Adrenal gland (tissue), 12 donors: ENCODE measurements around the gene MKI67. TPM values are rescaled to one million over a fixed set of nuclear protein-coding genes. Genes with fewer than 3 reads are reported as not detected.

ENCODE experiments used
- DNase-seq, 7 donors: peaks; one replicate each; pipeline ENCODE4 v3.0.0-alpha.2; 2019 to 2020
- H3K27ac ChIP-seq, 5 donors: fragments of 200-600 bp; sonication (generic) in 4 of 5; 1 replicate in 3 of 5; 2 replicates in 2 of 5; pipeline versions ENCODE4 v1.5.1 to v1.8.0; 2016 to 2020; ENCODE audit warnings: mild to moderate bottlenecking in 1 of 5
- H3K27me3 ChIP-seq: fragments of 200-600 bp; 2 replicates; pipeline ENCODE4 v1.8.0; 2021
- H3K36me3 ChIP-seq, 2 donors: fragments of 200-600 bp; replicated peaks in 1 of 2; 1 replicate in 1 of 2; 2 replicates in 1 of 2; pipeline versions ENCODE4 v1.5.1 to v1.8.0; 2018 to 2022
- H3K4me1 ChIP-seq, 2 donors: fragments of 200-600 bp; replicated peaks in 1 of 2; 1 replicate in 1 of 2; 2 replicates in 1 of 2; pipeline versions ENCODE4 v1.5.1 to v1.8.0; 2018 to 2021
- H3K4me3 ChIP-seq, 4 donors: fragments of 200-600 bp; sonication (generic) in 3 of 4; one replicate each; pipeline ENCODE4 v1.5.1; 2016 to 2018
- H3K9me3 ChIP-seq, 3 donors: fragments of 200-600 bp; sonication (generic) in 1 of 3; replicated peaks in 1 of 3; 1 replicate in 2 of 3; 2 replicates in 1 of 3; pipeline versions ENCODE4 v1.5.1 to v1.8.0; 2016 to 2021
- POLR2A ChIP-seq, 2 donors: fragments of 450-650 bp; IDR thresholded peaks; one replicate each; pipeline ENCODE4 v1.6.1; 2017; ENCODE audit warnings: antibody characterized with exemption in 2 of 2, mild to moderate bottlenecking in 2 of 2, moderate library complexity in 1 of 2
- WGBS, 4 donors: extraction: QIAGEN DNeasy Blood & Tissue Kit in 2 of 4; methylation state at CpG; one replicate each; pipeline versions ENCODE4 v1.1.5 to v1.1.7; 2013 to 2017; 5-methylcytosine and 5-hydroxymethylcytosine counted together
- intact Hi-C, 2 donors: fragments of 100-400 bp; cut with DNase I; formaldehyde crosslinking; loops; one replicate each; pipeline versions ENCODE4 v1.14.1 to v1.15.0; 2022 to 2023
- polyA plus RNA-seq, 3 donors: library from polyadenylated mRNA; stranded (reverse); fragments of 200-250 nt in 2 of 3; fragments of 350-450 nt in 1 of 3; fragmentation: Illumina TruSeq in 1 of 3; extraction: RNeasy Lipid Tissue Mini Kit (QIAGEN cat#74804) in 1 of 3; gene quantifications; one replicate each; pipeline ENCODE4 v1.2.3, GENCODE V29; 2013 to 2014
- total RNA-seq, 9 donors: library from RNA; depleted of rRNA in 4 of 9; stranded (reverse); fragments of >200 nt in 4 of 9; fragments of 120-200 nt in 1 of 9; fragmentation: NEBNext Ultra II Directional in 1 of 9; extraction: Animal tissue kit (Norgen Biotek cat#: 25700) in 1 of 9; gene quantifications; one replicate each; pipeline versions ENCODE4 v1.1.0 to v1.2.4, GENCODE V29; 2013 to 2023
- TF ChIP-seq, protein P1 (sequence below), 6 experiments: fragments of 450-650 bp in 4 of 6; fragments of 200-600 bp in 2 of 6; sonication (generic) in 1 of 6; IDR thresholded peaks; 1 replicate in 5 of 6; 2 replicates in 1 of 6; pipeline versions ENCODE4 v1.5.1 to v1.8.0; 2016 to 2021; ENCODE audit warnings: antibody characterized with exemption in 6 of 6, mild to moderate bottlenecking in 2 of 6, moderate library complexity in 1 of 6
- donor health status: healthy with polysubstance abuse.
- donor health status: Bipolar disorder and iron deficiency.
- donor health status: DM: yes; HTN: yes; CAD: no.
- donor health status: DM: no; HTN: no; CAD: no.
- donor health status: DM: no; HTN: no; CAD: no.
- donor health status: DM: yes; HTN: yes; CAD: no.

MKI67 gene
- total and polyA plus RNA-seq, 12 donors: 0.30 to 16.8 (median 3.0) TPM

DNA sequence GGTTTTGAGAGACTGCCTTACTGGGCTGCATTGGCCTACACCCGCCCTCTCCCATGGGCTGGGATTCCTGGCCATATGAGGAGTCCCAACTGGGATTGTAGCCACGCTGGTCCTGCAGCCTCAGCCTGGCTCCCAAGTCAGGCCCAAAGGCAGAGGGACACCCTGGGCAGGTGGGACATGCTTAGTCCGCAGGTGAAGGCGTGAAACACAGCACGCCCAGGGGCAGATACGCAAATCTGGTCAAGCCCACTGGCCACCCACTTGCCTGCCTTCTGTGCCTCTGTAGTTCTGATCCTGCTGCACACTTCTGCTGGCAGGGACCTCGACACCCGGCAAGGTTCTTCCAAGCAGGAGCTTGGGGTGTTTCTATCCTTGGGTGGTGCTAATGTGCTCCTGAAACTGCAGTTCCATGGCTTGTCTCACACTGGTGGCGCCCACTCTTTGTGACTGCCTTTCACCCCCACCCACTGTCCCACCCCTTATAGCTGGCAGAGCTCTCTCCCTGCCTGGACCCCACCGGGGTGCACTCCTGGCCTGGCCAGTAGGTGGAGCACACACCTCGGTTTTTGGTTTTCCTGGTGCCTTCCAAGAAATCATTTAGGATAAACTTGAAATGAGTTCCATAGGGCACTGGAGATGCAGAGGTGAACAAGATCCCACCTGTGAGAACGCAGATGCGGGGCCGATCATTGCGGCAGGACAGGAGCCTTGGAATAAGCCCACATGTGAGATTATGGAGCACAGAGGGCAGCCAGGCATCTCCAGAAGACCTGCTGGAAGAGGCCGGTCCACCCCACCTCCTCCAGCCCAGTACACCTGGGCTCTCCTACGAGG, 47.9 kb downstream of the MKI67 start:
- peak in 1 of 7 donors; percentile 51 for DNase-seq
- intact Hi-C loops: loop anchor here (5.0 to 10.0 kb wide), 2 partner anchors 64 to 74 kb away; no protein-coding TSS in a partner anchor
- Histone ChIP-seq H3K27me3 (no peaks in the 10 kb centered on the region), H3K27ac (no peak overlapping the region), H3K9me3 (no peaks in the 10 kb centered on the region), H3K36me3 (peaks cover 0 to 61% of the 10 kb centered on the region in 2 donors), H3K4me1 (no peaks in the 10 kb centered on the region), H3K4me3 (no peak overlapping the region)
- TF ChIP-seq, protein P1, sequence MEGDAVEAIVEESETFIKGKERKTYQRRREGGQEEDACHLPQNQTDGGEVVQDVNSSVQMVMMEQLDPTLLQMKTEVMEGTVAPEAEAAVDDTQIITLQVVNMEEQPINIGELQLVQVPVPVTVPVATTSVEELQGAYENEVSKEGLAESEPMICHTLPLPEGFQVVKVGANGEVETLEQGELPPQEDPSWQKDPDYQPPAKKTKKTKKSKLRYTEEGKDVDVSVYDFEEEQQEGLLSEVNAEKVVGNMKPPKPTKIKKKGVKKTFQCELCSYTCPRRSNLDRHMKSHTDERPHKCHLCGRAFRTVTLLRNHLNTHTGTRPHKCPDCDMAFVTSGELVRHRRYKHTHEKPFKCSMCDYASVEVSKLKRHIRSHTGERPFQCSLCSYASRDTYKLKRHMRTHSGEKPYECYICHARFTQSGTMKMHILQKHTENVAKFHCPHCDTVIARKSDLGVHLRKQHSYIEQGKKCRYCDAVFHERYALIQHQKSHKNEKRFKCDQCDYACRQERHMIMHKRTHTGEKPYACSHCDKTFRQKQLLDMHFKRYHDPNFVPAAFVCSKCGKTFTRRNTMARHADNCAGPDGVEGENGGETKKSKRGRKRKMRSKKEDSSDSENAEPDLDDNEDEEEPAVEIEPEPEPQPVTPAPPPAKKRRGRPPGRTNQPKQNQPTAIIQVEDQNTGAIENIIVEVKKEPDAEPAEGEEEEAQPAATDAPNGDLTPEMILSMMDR (IDR thresholded peaks at IDR 0.05): peak; percentile 20 to 53 (median 42)
- TF ChIP-seq POLR2A (IDR thresholded peaks at IDR 0.05): no peak
- WGBS, 4 donors: 60 to 80% (median 75%) methylated on average over 10 to 17 of the region's 17 CpGs

DNA sequence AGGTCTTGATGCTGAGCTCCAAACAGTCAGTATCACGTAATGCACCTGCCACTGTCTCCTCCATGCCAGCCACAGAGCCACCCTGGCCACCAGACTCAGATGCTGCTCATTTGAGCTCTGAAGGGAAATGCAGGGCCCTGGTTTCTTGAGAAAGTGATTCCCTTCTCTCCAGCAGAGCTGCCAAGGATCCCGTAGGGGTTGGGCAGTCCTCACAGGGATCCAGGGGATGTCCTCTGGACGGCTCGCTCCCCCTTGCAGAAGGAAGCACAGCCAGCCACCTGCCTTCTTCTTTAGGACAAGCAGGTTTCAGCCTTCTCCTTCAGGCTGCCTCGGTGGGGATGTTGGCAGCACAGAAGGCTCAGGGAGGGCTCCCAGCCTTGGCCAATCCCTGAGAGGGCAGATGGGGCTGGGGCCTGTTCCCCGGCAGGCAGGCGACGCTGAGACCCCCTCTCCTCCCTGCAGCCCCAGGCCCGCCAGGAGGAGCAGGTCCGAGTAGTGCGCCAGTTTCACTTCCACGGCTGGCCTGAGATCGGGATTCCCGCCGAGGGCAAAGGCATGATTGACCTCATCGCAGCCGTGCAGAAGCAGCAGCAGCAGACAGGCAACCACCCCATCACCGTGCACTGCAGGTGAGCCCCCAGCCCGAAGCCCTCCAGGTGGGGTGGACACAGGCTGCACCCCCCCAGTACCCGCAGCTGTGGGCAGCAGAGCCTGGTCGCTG, 48.9 kb downstream of the MKI67 start:
- Histone ChIP-seq H3K4me3 (no peak overlapping the region), H3K27me3 (no peaks in the 10 kb centered on the region), H3K36me3 (peaks cover 0 to 61% of the 10 kb centered on the region in 2 donors), H3K9me3 (no peaks in the 10 kb centered on the region), H3K4me1 (no peaks in the 10 kb centered on the region), H3K27ac (no peak overlapping the region)
- TF ChIP-seq POLR2A (IDR thresholded peaks at IDR 0.05): no peak
- TF ChIP-seq, protein P1 (IDR thresholded peaks at IDR 0.05): no peak
- WGBS, 4 donors: 87 to 94% (median 88%) methylated on average over 8 to 21 of the region's 21 CpGs
- no peak for DNase-seq
- intact Hi-C loops: loop anchor here (5.0 to 10.0 kb wide), 2 partner anchors 63 to 75 kb away; no protein-coding TSS in a partner anchor

DNA sequence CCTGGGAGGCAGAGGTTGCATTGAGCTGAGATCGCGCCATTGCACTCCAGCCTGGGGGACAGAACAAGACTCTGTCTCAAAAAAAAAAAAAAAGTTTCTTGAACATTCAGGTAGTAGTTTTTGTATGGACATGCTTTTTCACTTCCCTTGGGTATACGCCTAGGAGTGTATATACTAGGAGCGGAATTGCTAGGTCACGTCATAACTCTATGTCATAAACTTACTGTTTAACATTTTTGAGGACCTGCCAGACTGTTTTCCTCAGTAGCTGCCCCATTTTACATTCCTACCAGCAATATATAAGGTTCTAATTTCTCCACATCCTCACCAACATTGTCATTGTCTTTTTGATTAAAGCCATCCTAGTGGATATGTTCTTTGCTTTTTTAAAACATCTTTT, 51.6 kb downstream of the MKI67 start:
- no peak for DNase-seq
- Histone ChIP-seq H3K27ac (no peak overlapping the region), H3K36me3 (peaks cover 0 to 74% of the 10 kb centered on the region in 2 donors), H3K4me3 (no peak overlapping the region), H3K9me3 (no peaks in the 10 kb centered on the region), H3K27me3 (no peaks in the 10 kb centered on the region), H3K4me1 (no peaks in the 10 kb centered on the region)
- intact Hi-C loops: loop anchor here in 1 of 2 donors (10.0 kb wide), 1 partner anchor 60 kb away; no protein-coding TSS in a partner anchor
- TF ChIP-seq, protein P1 (IDR thresholded peaks at IDR 0.05): no peak
- no peak for TF ChIP-seq POLR2A (IDR thresholded peaks at IDR 0.05)
- 86 to 97% (median 96%) methylated on average over 5 of the region's 5 CpGs for WGBS, 4 donors

DNA sequence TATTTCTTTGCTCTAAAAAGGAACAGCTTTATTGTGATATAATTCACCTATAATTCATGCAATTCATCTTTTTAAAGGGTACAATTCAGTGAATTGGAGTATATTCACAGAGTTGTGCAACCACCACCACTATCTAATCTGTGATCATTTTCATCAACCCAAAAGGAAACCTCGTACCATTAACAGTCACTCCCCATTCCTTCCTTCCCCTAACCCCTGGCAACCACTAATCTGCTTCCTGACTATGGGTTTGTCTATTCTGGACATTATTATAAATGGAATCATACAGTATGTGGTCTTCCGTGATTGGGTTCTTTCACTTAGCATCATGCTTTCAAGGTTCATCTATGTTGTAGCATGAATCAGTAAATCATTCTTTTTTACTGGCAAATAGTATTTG, 52.3 kb downstream of the MKI67 start:
- peaks cover 0 to 69% of the 10 kb centered on the region in 2 donors for H3K36me3 ChIP-seq
- H3K9me3 ChIP-seq: no peaks in the 10 kb centered on the region
- no peak overlapping the region for H3K27ac ChIP-seq
- no peaks in the 10 kb centered on the region for H3K4me1 ChIP-seq
- 61 to 85% (median 69%) methylated on average over 2 of the region's 2 CpGs for WGBS, 4 donors
- DNase-seq: no peak
- TF ChIP-seq, protein P1 (IDR thresholded peaks at IDR 0.05): no peak
- TF ChIP-seq POLR2A (IDR thresholded peaks at IDR 0.05): no peak
- H3K4me3 ChIP-seq: no peak overlapping the region
- intact Hi-C loops: loop anchor here in 1 of 2 donors (10.0 kb wide), 1 partner anchor 59 kb away; no protein-coding TSS in a partner anchor
- H3K27me3 ChIP-seq: no peaks in the 10 kb centered on the region
